ENCODE measurements around the gene QRICH2.
"Not testable (repeated sequence)": the region's sequence is repeated elsewhere in the genome, so short reads cannot be mapped to it uniquely, and the experiment has no call there.

Gene QRICH2

DNA sequence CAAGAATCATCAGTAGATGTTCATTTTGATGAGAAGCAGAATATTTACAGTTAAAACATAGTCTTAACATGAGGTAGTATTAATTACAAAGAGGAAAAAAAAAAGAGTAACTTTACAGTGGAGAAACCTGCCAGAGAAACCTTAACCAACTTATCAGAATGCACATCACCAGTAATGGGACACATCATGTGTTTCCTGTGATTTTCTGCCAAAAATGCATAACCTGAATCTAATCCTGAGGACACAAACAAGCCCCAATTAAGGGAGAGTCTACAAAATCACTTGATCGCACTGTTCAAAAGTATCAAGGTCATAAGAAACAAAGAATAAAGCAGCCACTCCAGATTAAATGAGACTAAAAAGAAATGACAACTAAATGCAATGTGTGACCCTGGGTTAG, 18.2 kb upstream of the QRICH2 start:
- DNase-seq (ENCODE audit: low read depth): no peak

DNA sequence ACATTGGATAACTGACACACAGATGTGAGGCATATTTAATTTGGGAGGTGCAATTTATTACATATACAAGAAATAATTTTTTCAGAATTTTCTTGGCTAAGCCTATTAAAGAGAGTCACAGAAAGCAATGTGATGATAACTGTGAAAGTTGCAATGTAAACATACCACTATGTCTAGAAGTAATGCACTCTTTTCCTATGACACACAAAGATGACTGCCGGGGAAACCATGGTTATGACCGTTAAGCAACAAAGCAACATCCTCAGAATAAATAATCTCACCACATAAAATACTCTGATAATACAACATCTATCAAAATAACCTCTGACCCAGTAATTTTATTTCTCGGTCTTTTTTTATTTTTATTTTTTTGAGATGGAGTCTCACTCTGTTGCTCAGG, 10.5 kb upstream of the QRICH2 start:
- peak; percentile 48 for DNase-seq (ENCODE audit: low read depth)

DNA sequence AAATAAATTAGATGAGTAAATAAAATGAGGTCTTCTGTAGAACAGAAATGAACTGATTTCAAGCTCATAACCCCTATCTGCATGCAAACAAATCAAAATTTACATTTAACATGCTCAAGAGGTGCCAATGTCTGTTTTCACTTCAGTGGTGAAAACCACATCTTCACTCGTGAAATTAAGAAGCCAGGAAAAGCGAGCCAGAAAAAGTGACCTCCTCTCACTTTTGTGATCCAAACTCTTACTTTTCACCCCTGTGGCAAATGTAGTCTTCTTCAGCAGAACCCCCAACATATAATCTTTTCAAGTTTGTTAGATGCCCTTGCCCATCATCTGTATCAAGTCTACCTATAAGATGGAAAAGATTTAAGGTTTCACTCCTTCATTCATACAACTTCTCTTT, 9.5 kb upstream of the QRICH2 start:
- DNase-seq (ENCODE audit: low read depth): no peak

GRCh38 chr17:76314392-76315227, 6.5 kb upstream of the QRICH2 start:
- peak; percentile 22 for DNase-seq (ENCODE audit: low read depth)

GRCh38 chr17:76312735-76313134, 4.7 kb upstream of the QRICH2 start:
- DNase-seq (ENCODE audit: low read depth): no peak

DNA sequence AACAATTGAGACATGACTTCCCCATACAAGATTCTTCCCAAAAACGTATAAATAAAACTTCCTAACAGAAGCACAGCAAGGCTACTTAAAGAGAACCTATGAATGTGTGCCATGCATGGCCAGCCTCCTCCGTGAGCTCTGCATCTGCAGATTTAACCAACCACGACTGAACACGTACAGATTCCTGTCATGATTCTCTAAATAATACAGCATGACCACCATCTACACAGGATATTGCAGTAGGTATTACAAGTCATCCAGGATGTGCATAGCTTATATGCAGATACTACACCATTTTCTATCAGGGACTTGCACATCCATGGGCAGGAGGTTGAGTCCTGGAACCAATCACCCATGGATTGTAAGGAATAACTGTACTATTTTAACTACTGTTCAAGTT, 1.4 kb upstream of the QRICH2 start:
- DNase-seq (ENCODE audit: low read depth): no peak

GRCh38 chr17:76307299-76307965, 644 bp downstream of the QRICH2 start:
- DNase-seq (ENCODE audit: low read depth): no peak

GRCh38 chr17:76305135-76305454, 3.0 kb downstream of the QRICH2 start:
- DNase-seq (ENCODE audit: low read depth): not testable (repeated sequence)

GRCh38 chr17:76304226-76305134, 3.6 kb downstream of the QRICH2 start:
- no peak for DNase-seq (ENCODE audit: low read depth)

GRCh38 chr17:76297436-76297835, 10.6 kb downstream of the QRICH2 start:
- DNase-seq (ENCODE audit: low read depth): no peak

DNA sequence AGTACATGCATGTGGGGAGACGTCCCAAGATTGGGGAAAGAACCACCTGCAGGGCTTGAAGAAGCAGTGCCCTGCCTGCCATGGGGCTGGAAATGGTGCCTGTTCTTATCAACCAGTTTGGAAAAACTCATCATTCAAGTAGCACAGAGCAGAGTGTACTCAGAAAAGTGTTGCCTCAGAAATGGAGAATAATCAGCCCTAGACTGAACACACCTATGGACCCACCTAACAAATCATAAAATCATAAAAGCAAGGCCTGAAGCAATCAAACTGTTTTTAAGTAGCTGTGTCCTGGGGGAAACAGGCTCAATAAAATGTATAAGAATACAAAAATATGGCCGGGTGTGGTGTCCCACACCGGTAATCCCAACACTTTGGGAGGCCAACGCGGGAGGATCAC, 11.2 kb downstream of the QRICH2 start:
- DNase-seq (ENCODE audit: low read depth): no peak

- DNase-seq (ENCODE audit: low read depth): no peak
These were observed 11.9 kb downstream of the QRICH2 start for GRCh38 chr17:76296186-76296585.

DNA sequence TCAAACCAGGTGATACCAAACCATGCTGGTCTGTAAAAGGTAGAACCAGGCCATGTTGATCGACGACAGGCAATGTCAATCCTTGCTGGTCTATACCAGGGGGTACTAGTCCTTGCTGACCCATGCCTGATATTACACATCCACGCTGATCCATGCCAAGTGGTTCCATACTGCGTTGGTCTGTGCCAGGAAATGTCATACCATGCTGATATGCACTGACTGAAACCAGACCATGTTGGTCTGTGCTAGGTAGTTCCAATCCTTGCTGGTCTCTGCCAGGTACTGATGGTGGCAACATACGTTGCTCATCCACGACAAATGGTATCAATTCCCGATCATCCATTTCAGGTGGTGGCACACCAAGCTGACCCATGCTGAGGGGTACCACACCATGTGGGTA, 15.0 kb downstream of the QRICH2 start:
- no peak for DNase-seq (ENCODE audit: low read depth)

GRCh38 chr17:76292567-76292966, 15.5 kb downstream of the QRICH2 start:
- no peak for DNase-seq (ENCODE audit: low read depth)

GRCh38 chr17:76281573-76282371, 26.3 kb downstream of the QRICH2 start:
- no peak for DNase-seq (ENCODE audit: low read depth)

DNA sequence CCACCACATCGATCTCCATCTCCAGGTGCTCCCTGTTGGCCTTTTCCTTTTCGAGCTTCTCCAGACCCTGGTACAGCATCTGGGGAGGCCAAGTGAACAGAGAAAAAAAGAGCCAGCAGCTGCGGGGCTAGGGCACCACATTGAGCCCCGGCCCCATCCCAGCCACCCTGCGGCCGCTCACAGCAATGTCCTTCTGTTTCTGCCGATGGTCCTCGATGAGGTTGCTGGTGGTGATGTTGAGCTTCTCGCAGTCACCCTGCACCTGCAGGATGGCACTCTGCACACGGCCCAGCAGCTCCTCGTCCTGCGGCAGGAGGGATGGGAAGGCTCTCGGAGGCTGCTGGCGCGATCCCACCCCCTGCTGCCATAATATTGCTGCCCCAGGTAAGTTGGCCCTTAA, 27.4 kb downstream of the QRICH2 start:
- DNase-seq (ENCODE audit: low read depth): no peak

DNA sequence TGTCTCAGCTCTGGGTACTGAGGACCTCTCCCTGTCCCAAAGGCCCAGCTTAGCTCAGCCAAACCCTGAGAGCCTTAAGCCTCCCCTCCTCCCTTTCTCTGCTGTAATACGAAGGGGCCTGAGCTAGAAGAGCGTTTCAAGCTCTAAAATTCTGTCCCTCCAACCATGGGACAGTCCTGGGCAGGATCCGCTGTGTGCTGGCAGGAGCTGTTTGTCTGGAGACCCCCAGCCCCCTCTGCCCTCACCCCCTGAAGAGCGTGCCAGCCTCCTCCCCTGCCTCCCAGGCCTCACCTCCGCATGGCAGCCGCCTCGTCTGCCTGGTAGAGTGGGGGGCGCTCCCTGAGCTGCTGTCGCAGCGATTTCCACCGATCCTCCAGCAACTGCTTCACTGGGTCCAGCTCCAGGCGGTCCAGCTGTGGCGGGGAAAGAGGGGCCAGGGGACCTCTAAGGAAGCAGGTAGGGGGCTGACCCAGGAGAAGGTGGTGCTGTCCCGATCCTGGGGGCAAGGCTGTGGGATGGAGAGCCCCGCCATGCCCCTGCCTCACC, 28.3 kb downstream of the QRICH2 start:
- DNase-seq (ENCODE audit: low read depth): no peak

- peak; percentile 79 for DNase-seq (ENCODE audit: low read depth)
These were observed 28.9 kb downstream of the QRICH2 start for GRCh38 chr17:76278952-76279741.

DNA sequence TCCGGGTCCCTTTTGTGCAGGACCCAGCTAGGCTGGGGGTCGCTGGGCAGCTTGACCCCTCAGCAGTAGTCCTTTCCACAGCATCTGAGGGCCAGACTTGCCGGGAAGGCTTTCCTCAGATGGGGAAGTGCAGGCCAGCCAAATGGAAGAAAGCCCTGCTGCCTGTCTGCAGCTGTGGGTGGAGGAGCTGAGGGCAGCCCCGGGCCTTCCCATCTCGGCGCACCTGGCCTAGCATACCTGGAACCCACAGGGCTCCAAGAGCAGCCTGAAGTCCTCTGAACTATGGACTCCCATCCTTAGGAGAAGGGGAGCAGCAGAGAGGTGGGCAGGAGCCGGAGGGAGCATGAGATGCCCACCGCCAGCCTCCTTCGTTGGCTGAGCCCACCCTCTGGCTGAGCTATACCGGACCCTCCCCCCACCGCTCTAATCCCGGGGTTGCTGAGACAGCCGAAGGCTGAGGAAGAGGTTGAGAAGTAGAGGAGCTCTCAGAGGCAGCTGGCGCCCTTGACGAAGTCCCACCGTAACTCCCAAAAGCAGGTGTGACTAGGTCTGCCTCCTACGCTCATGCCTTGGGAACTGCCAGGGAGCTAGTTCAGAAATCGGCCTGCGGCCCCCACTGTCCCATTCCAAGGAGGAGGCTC, 29.7 kb downstream of the QRICH2 start:
- no peak for DNase-seq (ENCODE audit: low read depth)

Data from EH (cell line).